ENCODE measurements around the gene HMOX1.

HMOX1 gene

GRCh38 chr22:35397095-35397904, 16.4 kb downstream of the HMOX1 start:
- no peak overlapping the region for H3K4me3 ChIP-seq (ENCODE audit: control insufficient read depth, low read depth, low read length)
- peak; percentile 47 for DNase-seq (ENCODE audit: low read depth)
- TF ChIP-seq, protein P1, sequence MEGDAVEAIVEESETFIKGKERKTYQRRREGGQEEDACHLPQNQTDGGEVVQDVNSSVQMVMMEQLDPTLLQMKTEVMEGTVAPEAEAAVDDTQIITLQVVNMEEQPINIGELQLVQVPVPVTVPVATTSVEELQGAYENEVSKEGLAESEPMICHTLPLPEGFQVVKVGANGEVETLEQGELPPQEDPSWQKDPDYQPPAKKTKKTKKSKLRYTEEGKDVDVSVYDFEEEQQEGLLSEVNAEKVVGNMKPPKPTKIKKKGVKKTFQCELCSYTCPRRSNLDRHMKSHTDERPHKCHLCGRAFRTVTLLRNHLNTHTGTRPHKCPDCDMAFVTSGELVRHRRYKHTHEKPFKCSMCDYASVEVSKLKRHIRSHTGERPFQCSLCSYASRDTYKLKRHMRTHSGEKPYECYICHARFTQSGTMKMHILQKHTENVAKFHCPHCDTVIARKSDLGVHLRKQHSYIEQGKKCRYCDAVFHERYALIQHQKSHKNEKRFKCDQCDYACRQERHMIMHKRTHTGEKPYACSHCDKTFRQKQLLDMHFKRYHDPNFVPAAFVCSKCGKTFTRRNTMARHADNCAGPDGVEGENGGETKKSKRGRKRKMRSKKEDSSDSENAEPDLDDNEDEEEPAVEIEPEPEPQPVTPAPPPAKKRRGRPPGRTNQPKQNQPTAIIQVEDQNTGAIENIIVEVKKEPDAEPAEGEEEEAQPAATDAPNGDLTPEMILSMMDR (conservative IDR thresholded peaks at IDR 0.05; ENCODE audit: control insufficient read depth, insufficient read depth, low read depth, low read length): no peak

DNA sequence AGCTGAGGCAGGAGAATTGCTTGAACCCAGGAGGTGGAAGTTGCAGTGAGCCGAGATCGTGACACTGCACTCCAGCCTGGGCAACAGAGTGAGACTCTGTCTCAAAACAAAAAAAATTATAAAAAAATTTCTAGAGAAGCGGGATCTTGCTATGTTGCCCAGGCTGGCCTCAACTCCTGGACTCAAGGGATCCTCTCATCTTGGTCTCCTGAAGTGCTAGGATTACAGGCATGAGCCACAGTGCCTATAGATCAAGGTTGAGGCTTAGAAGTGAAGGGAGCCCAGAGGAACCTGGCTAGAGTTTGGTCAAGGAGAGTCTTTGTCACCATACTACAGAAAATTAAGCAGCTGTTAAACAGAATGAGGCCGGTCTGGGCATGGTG, 17.7 kb downstream of the HMOX1 start:
- H3K4me3 ChIP-seq (ENCODE audit: control insufficient read depth, low read depth, low read length): no peak overlapping the region
- no peak for DNase-seq (ENCODE audit: low read depth)
- TF ChIP-seq, protein P1 (conservative IDR thresholded peaks at IDR 0.05; ENCODE audit: control insufficient read depth, insufficient read depth, low read depth, low read length): no peak

GRCh38 chr22:35399114-35399677, 18.3 kb downstream of the HMOX1 start:
- DNase-seq (ENCODE audit: low read depth): no peak
- TF ChIP-seq, protein P1 (conservative IDR thresholded peaks at IDR 0.05; ENCODE audit: control insufficient read depth, insufficient read depth, low read depth, low read length): no peak
- peak overlapping the region; percentile 91 for H3K4me3 ChIP-seq (ENCODE audit: control insufficient read depth, low read depth, low read length)

DNA sequence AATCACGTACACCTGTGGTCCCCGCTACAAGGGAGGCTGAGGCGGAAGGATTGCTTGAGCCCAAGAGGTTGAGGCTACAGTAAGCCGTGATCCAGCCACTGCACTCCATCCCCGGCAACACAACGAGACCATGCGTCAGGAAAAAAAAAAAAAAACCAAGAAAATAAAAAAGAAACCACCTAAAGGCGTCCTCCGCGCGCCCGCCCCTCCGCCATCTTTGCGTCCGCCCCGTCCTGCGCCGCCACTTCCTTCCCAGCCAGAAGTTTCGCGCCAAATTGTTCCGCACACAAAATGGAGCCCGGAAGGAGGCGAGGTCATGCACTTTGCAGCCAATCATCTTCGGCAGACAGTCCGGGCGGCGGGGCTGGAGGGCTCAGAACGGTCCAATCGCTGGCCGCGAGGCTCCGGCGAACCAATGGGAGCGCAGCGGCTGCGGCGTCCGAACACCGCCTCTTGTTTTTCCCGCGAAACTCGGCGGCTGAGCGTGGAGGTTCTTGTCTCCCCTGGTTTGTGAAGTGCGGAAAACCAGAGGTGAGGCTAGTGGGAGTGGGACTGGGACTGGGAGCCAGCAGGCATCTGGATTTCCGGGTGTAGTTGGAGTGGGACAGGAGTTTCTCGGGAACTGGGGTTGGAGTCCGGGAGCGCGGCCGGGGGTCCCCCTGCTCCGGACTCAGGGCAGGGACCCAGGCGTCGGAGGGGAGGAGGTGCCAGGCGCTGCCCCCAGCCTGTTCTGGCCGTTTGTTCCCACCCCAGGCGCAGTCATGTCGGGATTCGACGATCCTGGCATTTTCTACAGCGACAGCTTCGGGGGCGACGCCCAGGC, 19.0 kb downstream of the HMOX1 start, which contains the start of gene MCM5:
TSS of gene MCM5 (plus strand) at position 463 of the 823 bp plus-strand sequence. CDS start at position 762, 299 bp downstream.
- TF ChIP-seq, protein P1 (conservative IDR thresholded peaks at IDR 0.05; ENCODE audit: control insufficient read depth, insufficient read depth, low read depth, low read length): no peak
- DNase-seq (ENCODE audit: low read depth): peak; percentile 96
- peak within 1 kb of the TSS; percentile 91 for H3K4me3 ChIP-seq (ENCODE audit: control insufficient read depth, low read depth, low read length)

GRCh38 chr22:35400501-35400790, 19.6 kb downstream of the HMOX1 start:
- no peak for DNase-seq (ENCODE audit: low read depth)
- TF ChIP-seq, protein P1 (conservative IDR thresholded peaks at IDR 0.05; ENCODE audit: control insufficient read depth, insufficient read depth, low read depth, low read length): no peak
- H3K4me3 ChIP-seq (ENCODE audit: control insufficient read depth, low read depth, low read length): peak overlapping the region; percentile 91

GRCh38 chr22:35401863-35402262, 21.0 kb downstream of the HMOX1 start:
- TF ChIP-seq, protein P1 (conservative IDR thresholded peaks at IDR 0.05; ENCODE audit: control insufficient read depth, insufficient read depth, low read depth, low read length): no peak
- DNase-seq (ENCODE audit: low read depth): no peak
- H3K4me3 ChIP-seq (ENCODE audit: control insufficient read depth, low read depth, low read length): no peak overlapping the region

Measured in fibroblast of mammary gland (primary cell).